K562 (cell line): ENCODE data around the gene HLA-DOA. TPM values are rescaled to one million over a fixed set of nuclear protein-coding genes. Genes with fewer than 3 reads are reported as not detected.

ENCODE experiments used
- BCLAF1 ChIP-seq, 2 experiments: fragments of 450-650 bp in 1 of 2; IDR thresholded peaks; 2 replicates each; pipeline ENCODE4 v1.6.1; 2011 to 2017; ENCODE audit warnings: low read depth in 2 of 2, antibody characterized with exemption in 1 of 2, borderline replicate concordance in 1 of 2, low read length in 1 of 2, mild to moderate bottlenecking in 1 of 2, mixed read lengths in 1 of 2; ENCODE audit not compliant: control insufficient read depth in 1 of 2
- E2F5 ChIP-seq: sonication (generic); formaldehyde crosslinking; IDR thresholded peaks from 2 replicates; pipeline ENCODE4 v1.8.0; 2022; ENCODE audit warnings: mild to moderate bottlenecking, missing genetic modification reagents
- FOS ChIP-seq: IDR thresholded peaks from 3 replicates; pipeline ENCODE4 v1.6.1; 2011; ENCODE audit not compliant: insufficient read length; ENCODE audit errors: extremely low read depth
- JUND ChIP-seq, 2 experiments: IDR thresholded peaks; 2 replicates in 1 of 2; 3 replicates in 1 of 2; pipeline ENCODE4 v1.6.1; 2011; ENCODE audit warnings: borderline replicate concordance in 2 of 2, low read depth in 2 of 2, low read length in 2 of 2, improper control_type of control experiment in 1 of 2, missing biosample characterization in 1 of 2, missing genetic modification characterization in 1 of 2, missing genetic modification reagents in 1 of 2
- KAT2B ChIP-seq: IDR thresholded peaks from one replicate; pipeline ENCODE4 v1.6.1; 2012; ENCODE audit warnings: low read depth, mild to moderate bottlenecking, control low read depth, inconsistent platforms, low read length, moderate library complexity
- KAT7 ChIP-seq: sonication (generic); formaldehyde crosslinking; IDR thresholded peaks from 2 replicates; pipeline ENCODE4 v1.8.0; 2022; ENCODE audit warnings: missing genetic modification reagents, mild to moderate bottlenecking, borderline replicate concordance
- KDM4B ChIP-seq, 2 experiments: fragments of 450-650 bp in 1 of 2; sonication (generic) in 1 of 2; IDR thresholded peaks; 2 replicates each; pipeline ENCODE4 v1.6.1; 2016 to 2017; ENCODE audit warnings: borderline replicate concordance in 2 of 2, antibody characterized with exemption in 1 of 2, low read depth in 1 of 2, mild to moderate bottlenecking in 1 of 2
- KLF16 ChIP-seq: IDR thresholded peaks from 2 replicates; pipeline ENCODE4 v1.6.1; 2016; ENCODE audit warnings: antibody characterized with exemption
- NR2F6 ChIP-seq: fragments of 450-650 bp; formaldehyde crosslinking; IDR thresholded peaks from 2 replicates; pipeline ENCODE4 v1.4.0; 2020; ENCODE audit warnings: mild to moderate bottlenecking
- PCBP2 ChIP-seq: fragments of 200-400 bp; formaldehyde crosslinking; IDR thresholded peaks from 2 replicates; pipeline ENCODE4 v1.6.1; 2018; ENCODE audit warnings: low read length, low read depth, mild to moderate bottlenecking, moderate library complexity; ENCODE audit not compliant: poor library complexity, severe bottlenecking
- RCOR1 ChIP-seq, 2 experiments: IDR thresholded peaks; 2 replicates each; pipeline ENCODE4 v1.6.1; 2012; ENCODE audit warnings: low read depth in 2 of 2, low read length in 2 of 2, borderline replicate concordance in 1 of 2, improper control_type of control experiment in 1 of 2
- SIRT6 ChIP-seq: IDR thresholded peaks from one replicate; pipeline ENCODE4 v1.6.1; 2012; ENCODE audit warnings: low read depth, mild to moderate bottlenecking, control low read depth, inconsistent platforms, low read length, moderate library complexity
- TBP ChIP-seq: optimal IDR thresholded peaks from 2 replicates; pipeline ENCODE3; 2011; ENCODE audit warnings: low read depth, low read length, improper control_type of control experiment
- ZNF140 ChIP-seq: fragments of 250-450 bp; sonication (Bioruptor Pico); IDR thresholded peaks from 2 replicates; pipeline ENCODE4 v1.8.0; 2021; ENCODE audit warnings: moderate library complexity, mild to moderate bottlenecking, inconsistent platforms
- ZNF445 ChIP-seq: fragments of 250-450 bp; sonication (Bioruptor Pico); IDR thresholded peaks from 2 replicates; pipeline ENCODE4 v1.4.0; 2020; ENCODE audit warnings: low read depth, mild to moderate bottlenecking, moderate library complexity
- ZNF668 ChIP-seq: fragments of 250-450 bp; sonication (Bioruptor Pico); IDR thresholded peaks from 2 replicates; pipeline ENCODE4 v1.8.0; 2022; ENCODE audit warnings: mild to moderate bottlenecking, inconsistent platforms
- polyA plus RNA-seq, 8 experiments: library from polyadenylated mRNA; depleted of rRNA in 4 of 8; stranded (reverse) in 5 of 8; unstranded in 3 of 8; fragments of >200 nt; fragmentation: Nextera tagmentation in 2 of 8; fragmentation: Illumina TruSeq in 1 of 8; extraction: Ambion mirVana in 2 of 8; extraction: Trizol in 1 of 8; gene quantifications; 2 replicates each; pipeline versions ENCODE4 v1.2.1 to v1.2.3, GENCODE V29; 2011 to 2014; ENCODE audit warnings: inconsistent platforms in 1 of 8, missing spikeins in 1 of 8
- total RNA-seq, 7 experiments: library from RNA; depleted of rRNA in 6 of 7; stranded (reverse); fragments of >200 nt in 6 of 7; fragmentation: Illumina TruSeq in 2 of 7; extraction: Trizol in 2 of 7; gene quantifications; 2 replicates each; pipeline versions ENCODE4 v1.2.1 to v1.2.3, GENCODE V29; 2011 to 2021; ENCODE audit warnings: low replicate concordance in 1 of 7
- TF ChIP-seq, protein P1 (sequence below): fragments of 450-650 bp; IDR thresholded peaks from 2 replicates; pipeline ENCODE4 v1.6.1; 2016; ENCODE audit warnings: mild to moderate bottlenecking
- TF ChIP-seq, protein P2 (sequence below): fragments of 250-450 bp; sonication (Bioruptor Pico); IDR thresholded peaks from 2 replicates; pipeline ENCODE4 v1.5.0; 2020; ENCODE audit warnings: mild to moderate bottlenecking, borderline replicate concordance

Gene HLA-DOA
- total and polyA plus RNA-seq, 9 of the 15 experiments (the other 6 are each of a cell fraction or from before 2014, with no cell fraction given): 0.07 TPM; not detected in 8

- TF ChIP-seq BCLAF1 (IDR thresholded peaks at IDR 0.05; ENCODE audit: borderline replicate concordance in 1 of 2, control insufficient read depth in 1 of 2, low read depth in 2 of 2, low read length in 1 of 2) (no peak), TBP (no peak), KAT7 (CRISPR knock-in tag) (no peak), RCOR1 (IDR thresholded peaks at IDR 0.05; ENCODE audit: borderline replicate concordance in 1 of 2, low read depth in 2 of 2, low read length in 2 of 2) (peak in 1 of 2 experiments; percentile 49; a peak in 1 of 4 replicates), ZNF140 (CRISPR knock-in tag) (no peak), KLF16 (no peak), NR2F6 (no peak), KDM4B (IDR thresholded peaks at IDR 0.05; ENCODE audit: borderline replicate concordance in 2 of 2, low read depth in 1 of 2) (no peak), ZNF668 (CRISPR knock-in tag) (no peak), SIRT6 (no peak), FOS (no peak), PCBP2 (no peak), E2F5 (CRISPR knock-in tag) (no peak), KAT2B (no peak), ZNF445 (CRISPR knock-in tag) (no peak), JUND (IDR thresholded peaks at IDR 0.05; ENCODE audit: borderline replicate concordance, low read depth, low read length) (peak; percentile 44; the same call in 1 of the 2 replicates), JUND (tag; IDR thresholded peaks at IDR 0.05; ENCODE audit: borderline replicate concordance, low read depth, low read length) (no peak)
- TF ChIP-seq, protein P1, sequence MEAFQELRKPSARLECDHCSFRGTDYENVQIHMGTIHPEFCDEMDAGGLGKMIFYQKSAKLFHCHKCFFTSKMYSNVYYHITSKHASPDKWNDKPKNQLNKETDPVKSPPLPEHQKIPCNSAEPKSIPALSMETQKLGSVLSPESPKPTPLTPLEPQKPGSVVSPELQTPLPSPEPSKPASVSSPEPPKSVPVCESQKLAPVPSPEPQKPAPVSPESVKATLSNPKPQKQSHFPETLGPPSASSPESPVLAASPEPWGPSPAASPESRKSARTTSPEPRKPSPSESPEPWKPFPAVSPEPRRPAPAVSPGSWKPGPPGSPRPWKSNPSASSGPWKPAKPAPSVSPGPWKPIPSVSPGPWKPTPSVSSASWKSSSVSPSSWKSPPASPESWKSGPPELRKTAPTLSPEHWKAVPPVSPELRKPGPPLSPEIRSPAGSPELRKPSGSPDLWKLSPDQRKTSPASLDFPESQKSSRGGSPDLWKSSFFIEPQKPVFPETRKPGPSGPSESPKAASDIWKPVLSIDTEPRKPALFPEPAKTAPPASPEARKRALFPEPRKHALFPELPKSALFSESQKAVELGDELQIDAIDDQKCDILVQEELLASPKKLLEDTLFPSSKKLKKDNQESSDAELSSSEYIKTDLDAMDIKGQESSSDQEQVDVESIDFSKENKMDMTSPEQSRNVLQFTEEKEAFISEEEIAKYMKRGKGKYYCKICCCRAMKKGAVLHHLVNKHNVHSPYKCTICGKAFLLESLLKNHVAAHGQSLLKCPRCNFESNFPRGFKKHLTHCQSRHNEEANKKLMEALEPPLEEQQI: no peak
- TF ChIP-seq, protein P2, sequence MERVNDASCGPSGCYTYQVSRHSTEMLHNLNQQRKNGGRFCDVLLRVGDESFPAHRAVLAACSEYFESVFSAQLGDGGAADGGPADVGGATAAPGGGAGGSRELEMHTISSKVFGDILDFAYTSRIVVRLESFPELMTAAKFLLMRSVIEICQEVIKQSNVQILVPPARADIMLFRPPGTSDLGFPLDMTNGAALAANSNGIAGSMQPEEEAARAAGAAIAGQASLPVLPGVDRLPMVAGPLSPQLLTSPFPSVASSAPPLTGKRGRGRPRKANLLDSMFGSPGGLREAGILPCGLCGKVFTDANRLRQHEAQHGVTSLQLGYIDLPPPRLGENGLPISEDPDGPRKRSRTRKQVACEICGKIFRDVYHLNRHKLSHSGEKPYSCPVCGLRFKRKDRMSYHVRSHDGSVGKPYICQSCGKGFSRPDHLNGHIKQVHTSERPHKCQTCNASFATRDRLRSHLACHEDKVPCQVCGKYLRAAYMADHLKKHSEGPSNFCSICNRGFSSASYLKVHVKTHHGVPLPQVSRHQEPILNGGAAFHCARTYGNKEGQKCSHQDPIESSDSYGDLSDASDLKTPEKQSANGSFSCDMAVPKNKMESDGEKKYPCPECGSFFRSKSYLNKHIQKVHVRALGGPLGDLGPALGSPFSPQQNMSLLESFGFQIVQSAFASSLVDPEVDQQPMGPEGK (CRISPR knock-in tag): no peak
Observed at GRCh38 chr6:32984622-32985389, 24.6 kb downstream of the HLA-DOA start (continued).
